Islet of Langerhans (tissue), 1 donor: ENCODE data around the gene ITPKB.

ENCODE experiments used
- FAIRE-seq: peaks from one replicate; lab custom pipeline; 2011; peaks lifted over from hg19 to GRCh38; lab: Jason Lieb, UNC

Gene ITPKB

GRCh38 chr1:226702957-226703831 lies 35.9 kb downstream of the ITPKB start:
- FAIRE-seq: no peak

DNA sequence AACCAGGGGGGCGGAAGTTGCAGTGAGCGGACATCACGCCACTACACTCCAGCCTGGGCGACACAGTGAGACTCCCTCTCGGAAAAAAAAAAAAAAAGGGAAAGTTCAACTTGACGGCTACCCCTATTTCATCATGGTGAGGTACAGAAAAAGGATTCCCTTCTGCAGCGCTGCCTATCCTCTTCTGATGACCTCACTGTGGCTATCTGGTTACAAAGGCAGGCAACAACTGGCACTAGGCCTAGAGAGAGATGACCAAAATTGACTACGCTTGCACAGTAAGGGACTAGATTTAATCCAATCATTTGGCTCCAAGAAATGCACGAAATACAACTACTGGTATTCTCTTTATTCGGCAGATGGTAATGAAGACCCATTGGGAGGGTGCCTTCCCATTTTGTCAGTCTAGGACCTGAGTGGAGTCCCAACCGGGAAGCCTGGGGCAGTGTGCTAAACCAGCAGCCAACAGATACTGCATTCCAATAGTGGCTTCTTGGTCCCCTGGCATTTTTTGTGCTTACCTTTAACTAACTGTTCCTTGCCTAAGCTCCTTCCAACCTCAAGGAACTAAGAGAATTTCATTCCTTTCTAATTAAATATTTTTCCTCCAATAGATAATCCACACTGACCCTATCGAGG lies 36.6 kb downstream of the ITPKB start:
- no peak for FAIRE-seq

DNA sequence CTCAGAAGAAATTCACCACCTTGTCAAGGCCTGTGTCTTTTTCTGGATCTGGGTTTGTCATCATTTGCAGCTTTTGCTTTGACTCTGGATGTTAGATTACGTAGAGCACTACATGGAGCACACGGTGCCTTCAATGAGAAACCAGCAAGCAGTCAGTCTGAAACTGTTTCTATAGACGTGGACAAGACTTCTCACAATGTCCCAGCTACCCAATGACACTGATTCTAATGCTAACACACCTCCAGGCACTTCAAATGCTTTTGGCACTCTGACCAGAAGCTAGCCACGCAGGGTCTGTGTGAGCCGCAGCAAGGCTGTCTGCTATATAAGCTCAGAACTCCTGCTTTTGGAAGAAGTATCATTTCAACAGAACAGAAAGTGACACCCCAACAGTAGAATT lies 38.2 kb downstream of the ITPKB start:
- FAIRE-seq: no peak

DNA sequence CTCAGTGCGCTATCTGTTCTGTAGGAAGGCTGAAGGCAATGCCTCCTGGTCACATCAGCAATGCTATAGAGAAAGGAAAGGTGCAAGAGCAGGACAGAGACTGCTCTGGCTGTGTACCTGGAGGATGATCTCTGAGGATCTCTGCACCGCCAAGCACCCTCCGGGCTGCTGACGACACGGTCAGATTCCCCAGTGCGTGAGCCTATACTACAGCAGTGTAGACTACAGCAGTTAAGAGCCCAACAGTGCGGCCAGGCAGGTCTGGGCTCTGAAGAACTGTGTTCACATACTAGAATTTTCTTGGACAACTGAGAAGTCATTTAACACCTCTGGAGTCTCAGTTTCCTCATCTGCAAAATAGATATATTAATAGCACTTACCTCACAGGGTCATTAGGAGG lies 39.9 kb downstream of the ITPKB start:
- no peak for FAIRE-seq

DNA sequence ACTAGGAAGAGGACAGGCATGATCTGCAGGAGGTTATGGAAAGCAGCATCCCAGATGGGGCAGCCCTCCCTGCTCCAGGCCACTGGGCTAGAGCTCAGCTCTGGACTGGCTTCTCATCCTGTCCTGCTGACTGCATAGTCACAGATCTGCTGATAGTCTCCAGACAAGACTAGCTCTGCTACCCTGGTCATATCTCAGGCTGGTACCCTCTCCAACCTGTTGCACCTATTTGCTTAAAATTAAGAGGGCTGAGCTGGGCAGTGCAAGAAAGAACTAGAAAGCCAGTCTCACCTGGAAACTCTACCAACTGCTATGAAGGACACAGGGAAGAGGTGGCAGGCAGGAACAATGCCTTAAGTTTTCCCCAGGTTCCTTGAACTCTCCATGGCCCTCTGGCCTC lies 40.4 kb downstream of the ITPKB start:
- FAIRE-seq: no peak

DNA sequence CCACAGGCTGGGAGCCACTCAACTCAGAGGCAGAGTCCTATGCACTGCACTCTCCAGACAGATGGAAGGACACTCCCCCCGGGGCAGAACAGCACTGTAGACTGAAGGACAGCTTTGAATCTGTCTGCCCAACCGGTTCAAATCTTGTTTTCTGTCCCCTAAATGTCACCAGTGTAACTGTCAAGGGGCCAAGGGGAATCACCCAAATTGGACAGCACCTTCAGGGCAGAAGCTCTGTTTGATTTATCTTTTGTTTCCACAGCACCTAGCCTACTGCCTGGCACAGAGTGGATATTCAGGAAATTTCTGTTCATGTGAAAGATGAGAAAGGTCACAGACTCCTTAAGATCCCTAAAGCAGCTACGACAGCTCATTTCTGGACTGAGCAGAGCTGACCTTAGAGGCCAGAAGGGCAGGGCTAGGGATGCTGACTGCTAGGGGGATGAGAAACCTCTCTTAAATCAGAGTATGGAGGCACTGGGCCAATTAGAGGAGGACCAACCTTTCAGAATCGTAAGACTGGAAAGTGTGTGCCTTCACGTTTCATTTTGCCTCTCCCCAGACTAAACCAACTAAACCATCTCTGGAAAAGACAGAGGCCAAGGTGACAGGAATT lies 41.0 kb downstream of the ITPKB start:
- no peak for FAIRE-seq

GRCh38 chr1:226697151-226697928 lies 41.7 kb downstream of the ITPKB start:
- no peak for FAIRE-seq

- FAIRE-seq: no peak
These were observed 42.5 kb downstream of the ITPKB start for GRCh38 chr1:226696547-226696946.

DNA sequence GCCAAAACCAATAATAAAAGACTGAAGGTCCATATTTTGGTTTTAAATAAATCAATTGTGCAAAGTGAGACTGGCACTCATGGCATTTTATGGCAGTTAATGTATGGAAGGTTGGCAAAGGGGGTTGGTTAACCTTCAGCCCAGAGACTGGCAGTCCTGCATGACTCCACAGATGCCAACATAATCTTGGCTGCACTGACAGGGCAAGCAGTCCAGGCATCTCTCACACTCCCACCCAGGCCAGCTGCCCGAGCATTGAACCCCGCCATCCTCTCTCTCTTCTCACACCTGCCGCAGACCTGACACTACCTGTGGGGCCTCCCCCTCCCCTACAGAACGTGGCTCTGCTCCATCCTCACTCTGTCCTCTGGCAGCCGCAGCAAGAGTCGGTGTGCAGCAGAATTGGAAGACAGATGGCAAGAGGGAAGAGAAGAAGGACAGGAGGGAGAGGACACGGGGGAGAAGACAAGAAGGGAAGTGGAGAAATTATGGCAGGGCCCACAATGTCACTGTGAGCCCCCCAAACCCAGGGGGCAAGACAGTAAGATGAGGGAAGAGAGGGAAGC lies 43.7 kb downstream of the ITPKB start:
- no peak for FAIRE-seq

- no peak for FAIRE-seq
These were observed 46.3 kb downstream of the ITPKB start for GRCh38 chr1:226692823-226693222.

DNA sequence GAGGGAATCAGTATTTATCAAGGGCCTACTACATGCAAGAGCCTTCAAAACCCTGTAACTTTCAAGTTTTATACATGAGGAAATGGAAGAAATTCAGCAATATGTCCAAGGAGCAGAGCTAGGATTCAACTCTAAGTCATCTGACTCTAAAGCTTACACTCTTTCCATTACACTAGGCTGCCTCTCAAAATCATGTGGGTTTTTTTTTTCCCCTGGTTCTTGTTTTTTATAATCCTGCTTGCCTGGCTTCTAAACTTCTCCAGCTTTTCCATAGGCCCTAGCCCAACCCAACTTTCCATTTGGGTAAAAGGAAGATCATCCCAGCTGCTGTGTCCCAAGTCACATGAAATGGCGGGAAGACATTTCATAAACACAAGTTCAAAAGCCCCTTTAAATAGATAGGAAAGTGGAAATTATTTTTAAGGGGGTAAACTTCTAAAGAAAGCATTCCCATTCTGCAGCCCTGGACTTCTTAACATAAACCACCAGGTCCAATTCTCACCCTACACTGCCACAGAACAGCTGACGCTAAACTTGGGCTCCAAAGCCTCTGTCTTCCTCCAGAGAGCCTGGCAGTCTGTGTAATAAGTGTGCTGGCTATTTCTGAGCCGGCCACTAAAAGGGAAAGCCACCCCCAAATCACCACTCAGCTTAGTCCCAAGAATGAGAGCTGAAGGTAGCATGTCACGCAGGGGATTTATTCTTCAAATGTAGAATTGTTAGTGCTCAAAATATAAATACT lies 46.9 kb downstream of the ITPKB start:
- FAIRE-seq: no peak

DNA sequence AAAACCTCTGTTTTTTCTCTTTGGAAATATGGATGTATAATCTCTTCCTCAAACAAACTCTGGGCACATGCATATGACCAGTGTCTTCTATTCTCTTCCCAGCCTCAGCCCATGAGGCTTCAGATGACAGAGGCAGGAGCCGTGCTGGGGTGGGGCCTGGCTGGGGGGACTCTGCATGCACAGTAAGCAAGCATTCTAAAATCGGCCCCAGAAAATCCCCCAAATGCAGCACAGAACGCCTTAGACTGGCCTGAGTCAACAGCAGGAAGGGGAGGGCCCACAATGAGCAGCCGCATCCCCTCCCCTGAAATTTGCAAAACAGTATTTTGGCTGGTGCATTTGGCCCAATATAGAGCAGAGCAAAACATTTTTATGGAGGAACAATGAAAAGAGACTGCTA lies 47.8 kb downstream of the ITPKB start:
- no peak for FAIRE-seq

DNA sequence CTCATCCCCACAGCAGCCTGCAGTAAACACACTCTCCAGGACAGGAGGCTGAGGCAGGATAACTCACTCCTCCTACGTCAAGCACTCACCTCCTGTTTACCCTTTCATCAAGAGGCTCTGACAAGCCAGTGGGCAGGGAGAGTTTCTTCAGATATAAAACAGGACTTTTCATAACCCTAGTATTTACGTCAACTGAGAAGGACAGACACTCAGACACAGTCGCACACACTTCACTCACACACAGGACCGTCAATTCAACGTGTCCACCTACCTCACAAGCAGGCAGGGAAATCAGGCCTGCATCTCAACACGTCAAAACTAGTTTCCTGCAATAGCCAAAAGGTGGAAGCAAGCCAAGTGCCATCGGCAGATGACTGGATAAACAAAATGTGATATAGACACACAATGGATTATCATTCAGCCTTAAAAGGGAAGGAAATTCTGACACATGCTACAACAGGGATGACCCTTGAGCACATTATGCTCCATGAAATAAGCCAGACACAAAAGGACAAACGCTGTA lies 48.6 kb downstream of the ITPKB start:
- no peak for FAIRE-seq

- no peak for FAIRE-seq
These were observed 50.3 kb downstream of the ITPKB start for GRCh38 chr1:226688808-226689207.

- no peak for FAIRE-seq
These were observed 50.9 kb downstream of the ITPKB start for GRCh38 chr1:226688056-226688748.

DNA sequence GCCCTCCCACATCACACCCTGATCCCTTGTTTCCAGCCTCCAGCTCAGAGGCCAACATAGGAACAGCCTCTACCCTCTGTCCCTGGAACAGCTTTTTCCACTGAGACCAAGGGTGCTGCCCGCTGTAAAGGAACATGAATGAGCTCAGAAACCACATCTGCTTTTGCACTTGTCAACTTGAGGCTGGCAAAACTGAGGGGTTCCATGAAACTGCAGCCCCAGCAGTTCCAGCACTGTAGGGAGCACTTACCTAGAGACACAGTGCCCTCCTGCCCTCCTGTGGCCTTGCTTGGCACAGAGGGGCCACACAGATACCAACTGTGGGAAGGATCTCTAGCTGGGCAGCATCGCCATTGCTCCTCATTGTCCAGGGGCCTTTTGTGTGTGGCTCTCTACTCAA lies 51.7 kb downstream of the ITPKB start:
- no peak for FAIRE-seq

DNA sequence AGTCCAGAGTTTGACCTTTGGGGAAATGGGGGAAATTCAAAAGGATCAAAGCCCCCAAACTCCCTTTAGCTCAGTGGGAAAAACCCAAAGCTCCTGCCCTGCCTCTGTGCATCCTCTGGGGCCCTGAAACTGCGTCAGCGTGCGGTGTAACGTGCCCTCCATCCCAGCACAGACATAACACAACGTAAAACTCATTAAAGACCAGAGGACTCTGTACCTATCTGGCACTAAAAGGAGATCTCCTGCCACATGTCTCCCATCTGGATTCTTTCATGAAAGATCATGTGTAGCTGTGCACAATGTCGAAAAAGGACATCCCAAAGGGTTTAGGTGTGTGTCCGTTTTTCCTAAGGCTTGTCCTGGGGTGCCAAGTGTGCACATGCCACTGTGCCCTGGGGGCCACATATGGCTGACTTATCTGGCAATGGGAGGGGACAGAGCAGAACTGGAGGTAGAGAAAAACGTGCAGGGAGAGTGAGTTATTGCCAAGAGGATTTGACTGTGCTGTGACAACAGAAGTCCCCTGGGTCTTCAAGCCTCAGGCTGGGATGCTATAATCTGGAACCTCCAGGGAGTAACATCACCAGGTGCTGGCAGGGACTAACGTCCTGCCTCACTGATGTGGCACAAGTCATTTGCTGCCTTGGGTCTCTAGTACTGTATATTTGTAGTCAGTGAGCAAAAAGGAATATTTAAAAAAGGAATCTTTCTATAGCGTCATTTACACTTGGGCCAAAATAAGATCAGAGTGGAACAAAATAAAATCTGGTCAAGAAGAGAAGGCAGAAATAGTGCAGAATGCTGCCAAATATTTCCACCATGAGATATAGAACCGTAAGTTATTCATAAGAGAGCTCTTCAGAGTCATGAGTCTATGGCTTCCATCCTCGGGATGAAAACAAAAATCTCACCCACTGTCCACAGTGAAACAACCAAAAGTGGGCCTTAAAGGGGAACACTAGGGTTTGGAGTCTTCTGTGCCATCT lies 52.3 kb downstream of the ITPKB start:
- no peak for FAIRE-seq

DNA sequence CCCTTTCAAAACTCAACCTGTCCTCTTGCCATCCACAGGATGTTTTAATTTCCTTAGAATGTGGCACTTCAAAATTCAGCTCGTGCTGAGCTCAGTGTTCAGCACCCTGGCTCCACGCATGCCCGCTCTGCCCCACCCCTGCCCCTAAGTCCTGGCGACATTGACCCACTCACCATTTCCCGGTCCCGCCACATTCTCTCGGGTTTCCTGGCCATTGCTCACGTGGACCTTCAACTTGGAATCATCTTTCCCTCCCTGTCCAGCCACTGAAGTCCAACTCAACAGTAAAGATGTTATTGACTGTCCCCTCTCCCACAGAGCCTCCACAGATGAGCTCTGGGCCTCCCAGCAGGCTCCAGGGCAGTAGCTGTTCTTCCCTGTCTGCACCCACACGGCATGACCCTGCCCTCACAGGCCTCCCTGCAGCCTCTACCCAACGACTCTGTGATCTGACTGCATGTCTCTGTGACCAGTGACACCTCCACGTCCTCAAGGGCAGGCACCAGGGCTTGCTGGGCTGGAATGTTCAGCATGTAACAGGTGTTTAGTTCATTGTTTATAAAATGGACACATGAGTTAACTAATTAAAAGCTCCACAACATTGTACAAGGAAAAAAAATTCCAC lies 53.8 kb downstream of the ITPKB start:
- FAIRE-seq: no peak

DNA sequence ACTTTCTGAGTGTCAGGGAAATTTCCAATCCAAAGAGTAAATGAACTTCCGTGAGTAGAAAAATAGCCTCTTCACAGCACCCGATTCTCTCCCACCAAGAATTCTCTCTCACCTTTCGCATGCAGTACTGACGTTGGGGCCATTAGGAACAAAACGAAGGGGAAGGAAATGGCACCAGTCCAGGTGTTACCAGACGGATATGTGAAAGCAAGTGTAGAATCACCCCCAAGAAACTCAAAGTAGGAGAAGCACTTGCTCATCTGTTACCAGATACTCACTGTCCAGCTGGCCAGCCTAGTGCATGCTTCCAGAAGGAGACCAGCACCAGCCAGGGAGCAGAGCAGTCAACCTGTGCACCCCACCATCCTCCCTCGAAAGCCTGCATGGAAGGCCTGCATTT lies 55.1 kb downstream of the ITPKB start:
- FAIRE-seq: no peak
